GM12878 (cell line): ENCODE measurements around the gene TPST1. TPM values are rescaled to one million over a fixed set of nuclear protein-coding genes. Genes with fewer than 3 reads are reported as not detected.

Experiments used
- ATAC-seq: fragments of 200-7000 bp; cut with Tn5 transposase; 3 replicates; pipeline ENCODE4 v1.9.1; 2020; ENCODE audit warnings: mild to moderate bottlenecking, moderate library complexity
- BruUV-seq: library from RNA; stranded (reverse); fragments of 400-500 nt; replicated peaks from 2 replicates; lab custom pipeline; 2021; lab: Mats Ljungman, UMichigan
- CTCF ChIA-PET: fragments of 300-600 bp; sonication (Branson Sonifier 250); formaldehyde crosslinking; extraction: SDS; loops from one replicate; lab custom pipeline; 2021; ENCODE audit warnings: inconsistent platforms; lab: Yijun Ruan, JAX
- POLR2A ChIA-PET: fragments of 350-600 bp; formaldehyde crosslinking; extraction: SDS; loops from one replicate; lab custom pipeline; 2021; ENCODE audit warnings: inconsistent platforms; lab: Charles Lee
- RAD21 ChIA-PET: fragments of 300-600 bp; sonication (Branson Sonifier 250); formaldehyde crosslinking; loops from one replicate; lab custom pipeline; 2023; ENCODE audit warnings: antibody characterized with exemption; ENCODE audit not compliant: unreplicated experiment; lab: Charles Lee
- SMC1A ChIA-PET: fragments of 300-600 bp; sonication (Branson Sonifier 250); formaldehyde crosslinking; loops from one replicate; lab custom pipeline; 2023; ENCODE audit not compliant: unreplicated experiment, uncharacterized antibody; lab: Charles Lee
- DNase-seq: peaks from one replicate; pipeline ENCODE4 v3.0.0-alpha.2; 2011; ENCODE audit warnings: low read depth, low spot score
- FAIRE-seq: peaks from 3 replicates; lab custom pipeline; 2011; peaks lifted over from hg19 to GRCh38; lab: Jason Lieb, UNC
- H2AFZ ChIP-seq: 2 replicates; pipeline ENCODE4 v1.6.0; 2011; ENCODE audit warnings: low read depth, low read length, control low read depth; ENCODE audit not compliant: control insufficient read depth
- H3K27ac ChIP-seq: 2 replicates; pipeline ENCODE4 v1.5.1; 2011; ENCODE audit warnings: control low read depth; ENCODE audit not compliant: control insufficient read depth, insufficient read depth
- H3K27me3 ChIP-seq, 2 experiments: replicated peaks in 1 of 2; 2 replicates each; pipeline versions ENCODE4 v1.6.0 to v1.6.1; 2011; ENCODE audit warnings: low read length in 1 of 2; ENCODE audit not compliant: control insufficient read depth in 2 of 2, insufficient read depth in 2 of 2
- H3K36me3 ChIP-seq, 2 experiments: 2 replicates each; pipeline ENCODE4 v1.5.1; 2011; ENCODE audit warnings: low read length in 1 of 2; ENCODE audit not compliant: control insufficient read depth in 2 of 2, insufficient read depth in 2 of 2
- H3K4me1 ChIP-seq: 2 replicates; pipeline ENCODE4 v1.6.1; 2011; ENCODE audit warnings: mild to moderate bottlenecking, low read length, moderate library complexity, mixed read lengths; ENCODE audit not compliant: control insufficient read depth, insufficient read depth
- H3K4me2 ChIP-seq: 2 replicates; pipeline ENCODE4 v1.6.0; 2011; ENCODE audit warnings: control low read depth; ENCODE audit not compliant: control insufficient read depth, insufficient read depth
- H3K4me3 ChIP-seq: fragments of 200-600 bp; sonication (generic); 2 replicates; pipeline ENCODE4 v1.5.1; 2016
- H3K79me2 ChIP-seq: 2 replicates; pipeline ENCODE4 v1.6.0; 2011; ENCODE audit warnings: low read length; ENCODE audit not compliant: control insufficient read depth, insufficient read depth
- H3K9ac ChIP-seq: 2 replicates; pipeline ENCODE4 v1.8.0; 2011; ENCODE audit warnings: low read length, control low read depth, mixed read lengths; ENCODE audit not compliant: control insufficient read depth, insufficient read depth
- H3K9me3 ChIP-seq: replicated peaks from 3 replicates; pipeline ENCODE4 v1.5.1; 2011; ENCODE audit warnings: mild to moderate bottlenecking, low read length; ENCODE audit not compliant: control insufficient read depth, insufficient read depth
- H4K20me1 ChIP-seq: 2 replicates; pipeline ENCODE4 v1.6.0; 2011; ENCODE audit not compliant: control insufficient read depth, insufficient read depth
- BHLHE40 ChIP-seq, 2 experiments: fragments of 450-650 bp in 1 of 2; IDR thresholded peaks; 2 replicates each; pipeline ENCODE4 v1.6.1; 2011 to 2017; ENCODE audit warnings: low read depth in 2 of 2, borderline replicate concordance in 1 of 2, improper control_type of control experiment in 1 of 2, low read length in 1 of 2, mild to moderate bottlenecking in 1 of 2
- CHD4 ChIP-seq: fragments of 200-600 bp; sonication (generic); IDR thresholded peaks from 2 replicates; pipeline ENCODE4 v1.6.1; 2016; ENCODE audit warnings: mild to moderate bottlenecking
- MEF2B ChIP-seq: fragments of 450-650 bp; IDR thresholded peaks from 2 replicates; pipeline ENCODE4 v1.6.1; 2018; ENCODE audit warnings: mild to moderate bottlenecking, moderate library complexity; ENCODE audit not compliant: partially characterized antibody, poor library complexity, severe bottlenecking
- NR2C2 ChIP-seq: IDR thresholded peaks from 2 replicates; pipeline ENCODE4 v1.6.1; 2011; ENCODE audit warnings: borderline replicate concordance, low read depth; ENCODE audit not compliant: control insufficient read depth, insufficient read length
- POLR2AphosphoS2 ChIP-seq: IDR thresholded peaks from 2 replicates; pipeline ENCODE4 v1.6.1; 2011; ENCODE audit warnings: low read depth, mild to moderate bottlenecking, low read length, improper control_type of control experiment, moderate library complexity
- SIN3A ChIP-seq: IDR thresholded peaks from 2 replicates; pipeline ENCODE4 v1.6.1; 2012; ENCODE audit warnings: low read depth, low read length, improper control_type of control experiment
- SREBF1 ChIP-seq: IDR thresholded peaks from 2 replicates; pipeline ENCODE4 v1.6.1; 2012; ENCODE audit warnings: mild to moderate bottlenecking, low read length
- SRF ChIP-seq, 2 experiments: IDR thresholded peaks; 2 replicates each; pipeline ENCODE4 v1.6.1; 2011; ENCODE audit warnings: low read depth in 2 of 2, low read length in 2 of 2, mild to moderate bottlenecking in 1 of 2, moderate library complexity in 1 of 2
- STAT1 ChIP-seq: fragments of 450-650 bp; conservative IDR thresholded peaks from 2 replicates; pipeline ENCODE4 v1.6.1; 2014; ENCODE audit warnings: antibody characterized with exemption, mild to moderate bottlenecking
- in situ Hi-C: fragments of 300-500 bp; cut with MboI; formaldehyde crosslinking; loops from 9 replicates; pipeline ENCODE4 v1.14.3; 2018; ENCODE audit warnings: mixed read lengths
- intact Hi-C: fragments of 100-400 bp; cut with micrococcal nuclease; formaldehyde crosslinking; loops from one replicate; pipeline ENCODE4 v1.14.2; 2022; ENCODE audit not compliant: unreplicated experiment
- polyA plus RNA-seq, 11 experiments: library from polyadenylated mRNA; depleted of rRNA in 4 of 11; unstranded in 6 of 11; stranded (reverse) in 5 of 11; fragments of >200 nt; fragmentation: Nextera tagmentation in 4 of 11; fragmentation: Illumina TruSeq in 1 of 11; extraction: Ambion mirVana in 4 of 11; extraction: Trizol in 1 of 11; gene quantifications; 1 replicate in 1 of 11; 2 replicates in 10 of 11; pipeline versions ENCODE4 v1.2.1 to v1.2.3, GENCODE V29; 2011 to 2016; ENCODE audit warnings: inconsistent platforms in 2 of 11, missing spikeins in 2 of 11, low read depth in 1 of 11
- total RNA-seq, 4 experiments: library from RNA; depleted of rRNA in 3 of 4; stranded (reverse); fragments of >200 nt in 3 of 4; fragmentation: Illumina TruSeq in 1 of 4; extraction: Trizol in 1 of 4; gene quantifications; 2 replicates each; pipeline versions ENCODE4 v1.2.1 to v1.2.3, GENCODE V29; 2013 to 2021
- TF ChIP-seq, protein P1 (sequence below): fragments of 450-650 bp; IDR thresholded peaks from 2 replicates; pipeline ENCODE4 v1.6.1; 2016; ENCODE audit warnings: mild to moderate bottlenecking

TPST1 gene
- total and polyA plus RNA-seq, 10 of the 15 experiments (the other 5 are each of a cell fraction or from before 2014, with no cell fraction given), result 1.1 to 10.6 (median 7.5) TPM

DNA sequence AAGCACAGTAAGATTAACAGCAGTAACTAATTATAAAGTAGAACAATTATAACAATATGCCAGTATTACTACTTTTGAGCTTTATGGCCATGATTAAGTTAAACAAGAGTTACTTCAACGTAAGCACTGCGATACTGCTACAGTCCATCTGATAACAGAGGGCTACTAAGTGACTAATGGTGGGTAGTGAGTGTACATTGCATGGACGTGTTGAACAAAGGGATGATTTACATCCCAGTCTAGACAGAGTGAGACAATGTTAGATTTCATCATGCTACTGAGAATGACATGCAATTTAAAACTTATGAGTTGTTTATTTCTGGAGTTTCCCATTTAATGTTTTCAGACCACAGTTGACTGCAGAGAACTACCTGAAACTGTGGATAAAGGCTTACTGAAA lies 45.6 kb downstream of the TPST1 start (continued):
- no peak for TF ChIP-seq CHD4
- no peak for TF ChIP-seq BHLHE40 (IDR thresholded peaks at IDR 0.05; ENCODE audit: borderline replicate concordance in 1 of 2, low read depth in 2 of 2, low read length in 1 of 2)

DNA sequence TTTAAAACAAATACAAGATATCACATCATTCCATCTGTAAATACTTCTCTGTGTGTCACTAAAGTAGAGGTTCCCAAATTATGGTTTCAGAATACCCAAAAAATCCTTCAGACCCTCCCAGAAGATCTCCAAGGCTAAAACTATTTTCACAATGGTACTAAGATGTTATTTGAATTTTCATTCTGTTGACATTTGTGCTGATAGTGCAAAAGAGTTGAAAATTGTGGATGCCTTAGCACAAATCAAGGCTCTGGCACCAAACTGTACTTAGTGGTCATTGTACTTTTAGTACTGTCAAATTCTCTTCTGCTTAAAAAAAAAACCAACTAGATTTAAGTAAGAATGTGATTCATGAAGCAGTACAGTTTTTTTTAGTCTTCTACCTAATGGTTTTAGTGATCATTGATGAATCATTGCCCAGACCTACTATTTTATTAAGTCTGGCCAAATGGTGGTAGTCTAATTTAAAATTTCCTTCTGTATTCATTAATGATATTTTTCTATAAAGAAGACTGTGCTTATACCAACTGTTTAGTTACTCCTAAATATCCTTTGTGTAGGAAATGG lies 50.5 kb downstream of the TPST1 start:
- ATAC-seq (no peak), FAIRE-seq (no peak), DNase-seq (no peak)
- Histone ChIP-seq H3K4me1 (no peaks in the 10 kb centered on the region), H3K27me3 (no peaks in the 10 kb centered on the region), H3K36me3 (no peaks in the 10 kb centered on the region), H3K4me3 (no peak overlapping the region), H3K27ac (no peak overlapping the region), H3K9ac (no peak overlapping the region), H3K9me3 (no peaks in the 10 kb centered on the region), H4K20me1 (no peaks in the 10 kb centered on the region), H3K4me2 (no peak overlapping the region), H2AFZ (no peak overlapping the region), H3K79me2 (no peaks in the 10 kb centered on the region)
- in situ Hi-C loops (no loop called here), intact Hi-C loops (no loop called here)
- TF ChIP-seq, protein P1, sequence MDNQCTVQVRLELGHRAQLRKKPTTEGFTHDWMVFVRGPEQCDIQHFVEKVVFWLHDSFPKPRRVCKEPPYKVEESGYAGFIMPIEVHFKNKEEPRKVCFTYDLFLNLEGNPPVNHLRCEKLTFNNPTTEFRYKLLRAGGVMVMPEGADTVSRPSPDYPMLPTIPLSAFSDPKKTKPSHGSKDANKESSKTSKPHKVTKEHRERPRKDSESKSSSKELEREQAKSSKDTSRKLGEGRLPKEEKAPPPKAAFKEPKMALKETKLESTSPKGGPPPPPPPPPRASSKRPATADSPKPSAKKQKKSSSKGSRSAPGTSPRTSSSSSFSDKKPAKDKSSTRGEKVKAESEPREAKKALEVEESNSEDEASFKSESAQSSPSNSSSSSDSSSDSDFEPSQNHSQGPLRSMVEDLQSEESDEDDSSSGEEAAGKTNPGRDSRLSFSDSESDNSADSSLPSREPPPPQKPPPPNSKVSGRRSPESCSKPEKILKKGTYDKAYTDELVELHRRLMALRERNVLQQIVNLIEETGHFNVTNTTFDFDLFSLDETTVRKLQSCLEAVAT, result no peak
- TF ChIP-seq SREBF1, result no peak
- no peak for TF ChIP-seq MEF2B
- no peak for TF ChIP-seq NR2C2
- TF ChIP-seq SIN3A, result no peak
- TF ChIP-seq STAT1, result no peak
- TF ChIP-seq SRF (IDR thresholded peaks at IDR 0.05; ENCODE audit: low read depth in 2 of 2, low read length in 2 of 2), result no peak
- TF ChIP-seq POLR2AphosphoS2, result no peak
- no TSS peak for BruUV-seq
- ChIA-PET CTCF (no interaction called here), SMC1A (no interaction called here), RAD21 (no interaction called here), POLR2A (no interaction called here)
